Measurements from ENCODE around the gene TFF2. TPM values are rescaled to one million over a fixed set of nuclear protein-coding genes. Genes with fewer than 3 reads are reported as not detected.
A peak's percentile ranks its signal among the peaks of the same experiment; 100 is the strongest.

The TFF2 gene
- total RNA-seq, 3 donors from 2014 or later: 1.1 to 1.7 TPM; not detected in 1

DNA sequence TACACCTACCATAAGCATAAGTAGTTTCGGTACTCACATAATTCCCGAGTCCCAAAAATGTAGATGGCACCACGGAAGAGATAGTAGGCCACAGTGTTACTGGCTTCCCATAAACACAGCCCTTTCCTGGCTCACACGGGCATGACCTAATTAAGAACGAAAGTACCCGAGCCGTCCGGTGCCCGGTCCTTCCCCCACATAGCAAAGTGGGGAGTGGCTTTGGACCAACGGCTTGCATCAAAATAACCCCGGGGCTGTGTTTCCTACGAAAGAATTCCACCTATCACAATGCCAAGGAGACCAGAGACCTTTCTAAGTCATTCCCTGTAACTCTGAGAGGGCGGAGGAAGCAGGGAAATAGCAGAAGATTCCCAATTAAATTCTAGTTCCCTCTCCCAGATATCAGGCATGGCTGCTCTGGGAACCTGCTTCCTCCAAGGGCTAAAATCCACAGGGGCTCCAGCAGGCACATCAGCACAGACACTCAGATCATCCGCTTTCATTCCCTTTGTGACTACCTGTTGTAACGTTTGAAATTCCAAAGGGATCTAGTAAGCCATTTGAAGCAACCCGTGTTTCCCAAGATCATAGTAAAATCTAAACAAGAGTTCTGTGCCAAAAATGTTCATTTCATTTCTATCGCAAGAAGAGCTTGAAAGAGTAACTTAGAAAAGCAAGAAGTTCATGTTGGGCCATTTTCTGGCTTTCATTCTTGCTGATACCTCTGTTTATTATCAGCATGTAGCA lies 45.3 kb upstream of the TFF2 start, which contains the start of gene TMPRSS3:
Gene TMPRSS3 (minus strand): TSS at position 148 of the 747 bp plus-strand sequence. CDS start 635 bp downstream, outside the sequence.
- Histone ChIP-seq H3K36me3 (ENCODE audit: low read depth) (no peaks in the 10 kb centered on the region), H3K4me3 (no peak within 1 kb of the TSS), H3K9me3 (no peaks in the 10 kb centered on the region), H3K4me1 (ENCODE audit: low read depth) (no peaks in the 10 kb centered on the region)
- ATAC-seq (peak; percentile 65), DNase-seq (peak in 1 of 3 donors; percentile 39)
- intact Hi-C loops (cut with DNase I, micrococcal nuclease): no loop called here
- TF ChIP-seq, protein P1, sequence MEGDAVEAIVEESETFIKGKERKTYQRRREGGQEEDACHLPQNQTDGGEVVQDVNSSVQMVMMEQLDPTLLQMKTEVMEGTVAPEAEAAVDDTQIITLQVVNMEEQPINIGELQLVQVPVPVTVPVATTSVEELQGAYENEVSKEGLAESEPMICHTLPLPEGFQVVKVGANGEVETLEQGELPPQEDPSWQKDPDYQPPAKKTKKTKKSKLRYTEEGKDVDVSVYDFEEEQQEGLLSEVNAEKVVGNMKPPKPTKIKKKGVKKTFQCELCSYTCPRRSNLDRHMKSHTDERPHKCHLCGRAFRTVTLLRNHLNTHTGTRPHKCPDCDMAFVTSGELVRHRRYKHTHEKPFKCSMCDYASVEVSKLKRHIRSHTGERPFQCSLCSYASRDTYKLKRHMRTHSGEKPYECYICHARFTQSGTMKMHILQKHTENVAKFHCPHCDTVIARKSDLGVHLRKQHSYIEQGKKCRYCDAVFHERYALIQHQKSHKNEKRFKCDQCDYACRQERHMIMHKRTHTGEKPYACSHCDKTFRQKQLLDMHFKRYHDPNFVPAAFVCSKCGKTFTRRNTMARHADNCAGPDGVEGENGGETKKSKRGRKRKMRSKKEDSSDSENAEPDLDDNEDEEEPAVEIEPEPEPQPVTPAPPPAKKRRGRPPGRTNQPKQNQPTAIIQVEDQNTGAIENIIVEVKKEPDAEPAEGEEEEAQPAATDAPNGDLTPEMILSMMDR (IDR thresholded peaks at IDR 0.05): no peak

DNA sequence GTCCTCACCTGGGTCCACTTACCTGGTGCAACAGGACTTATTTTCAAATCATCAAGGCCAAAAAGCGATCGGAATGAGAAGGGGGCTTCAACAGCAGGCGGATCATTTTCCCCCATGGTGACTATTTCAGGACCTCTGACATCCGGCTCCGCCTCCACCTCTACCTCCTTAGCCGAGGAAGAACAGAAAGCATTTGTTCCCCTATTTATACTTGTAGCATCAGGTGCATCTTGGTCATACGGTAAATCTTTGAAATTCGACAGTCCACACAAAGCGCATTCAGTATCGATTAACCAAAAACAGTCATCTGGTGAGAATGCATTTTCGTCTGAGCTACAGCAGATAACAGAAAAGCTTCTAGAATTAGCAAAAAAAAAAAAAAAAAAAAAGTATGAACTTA lies 44.5 kb upstream of the TFF2 start:
- intact Hi-C loops (cut with DNase I, micrococcal nuclease): no loop called here
- H3K4me3 ChIP-seq: no peak overlapping the region
- ATAC-seq (no peak), DNase-seq (peak in 1 of 3 donors; percentile 12)
- no peaks in the 10 kb centered on the region for H3K4me1 ChIP-seq (ENCODE audit: low read depth)
- no peaks in the 10 kb centered on the region for H3K36me3 ChIP-seq (ENCODE audit: low read depth)
- TF ChIP-seq, protein P1 (IDR thresholded peaks at IDR 0.05): no peak
- no peaks in the 10 kb centered on the region for H3K9me3 ChIP-seq

DNA sequence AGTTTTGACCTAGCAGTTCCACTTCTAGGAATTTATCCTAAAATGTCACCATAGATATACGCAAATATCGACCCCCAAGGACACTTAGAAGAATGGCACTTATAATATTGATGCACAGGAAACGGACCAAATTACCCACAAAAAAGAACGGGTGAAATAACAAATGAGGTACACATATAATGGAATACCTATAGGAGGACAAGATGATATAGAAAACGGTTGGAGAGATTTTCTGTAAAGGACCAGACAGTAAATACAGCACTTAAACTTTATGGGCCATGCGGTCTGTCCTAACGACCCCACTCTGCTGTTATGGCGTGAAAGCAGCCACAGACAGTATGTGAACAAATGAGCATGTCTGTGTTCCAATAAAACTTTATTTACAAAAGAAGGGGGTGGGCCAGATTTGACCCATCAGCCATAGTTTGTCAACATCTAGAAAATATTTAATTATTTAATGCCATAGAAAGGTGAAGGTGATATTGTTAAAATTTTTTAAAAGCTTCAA lies 42.7 kb upstream of the TFF2 start:
- intact Hi-C loops (cut with DNase I, micrococcal nuclease): no loop called here
- ATAC-seq (no peak), DNase-seq (no peak)

DNA sequence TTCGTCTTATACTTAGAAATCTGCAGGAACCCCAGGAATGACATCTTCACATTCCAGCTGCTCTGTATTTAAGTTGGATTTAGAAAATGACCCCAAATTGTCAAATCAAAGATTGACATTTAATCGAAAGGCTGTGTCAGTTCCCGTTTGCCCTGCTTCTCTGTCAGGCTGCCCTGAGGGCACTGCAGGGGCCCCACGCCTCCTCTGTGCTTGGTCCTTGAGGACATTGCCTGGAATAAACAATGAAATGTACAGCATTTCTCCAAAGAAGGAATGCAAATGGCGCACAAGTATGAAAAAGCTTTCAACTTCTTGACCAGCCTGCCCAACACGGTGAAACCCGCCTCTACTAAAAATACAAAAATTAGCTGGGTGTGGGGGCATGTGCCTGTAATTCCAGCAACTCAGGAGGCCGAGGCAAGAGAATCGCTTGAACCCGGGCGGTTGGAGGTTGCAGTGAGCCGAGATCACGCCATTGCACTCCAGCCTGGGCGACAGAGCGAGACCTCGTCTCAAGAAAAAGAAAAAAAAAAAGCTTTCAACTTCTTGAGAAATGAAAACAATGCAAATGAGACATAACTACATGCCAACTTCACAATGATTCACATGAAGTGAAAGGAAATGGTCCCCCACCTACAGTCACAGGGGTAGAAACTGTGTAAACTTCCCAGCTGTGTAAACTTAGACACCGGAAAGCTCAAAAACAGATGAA lies 42.1 kb upstream of the TFF2 start:
- intact Hi-C loops (cut with DNase I, micrococcal nuclease): no loop called here
- ATAC-seq (no peak), DNase-seq (peak in 1 of 3 donors; percentile 19)
- Histone ChIP-seq H3K36me3 (ENCODE audit: low read depth) (no peaks in the 10 kb centered on the region), H3K4me1 (ENCODE audit: low read depth) (peaks cover 12% of the 10 kb centered on the region), H3K4me3 (no peak overlapping the region), H3K9me3 (no peaks in the 10 kb centered on the region)
- TF ChIP-seq, protein P1 (IDR thresholded peaks at IDR 0.05): no peak

More for the DNA sequence above, 42.7 kb upstream of the TFF2 start:
- Histone ChIP-seq H3K36me3 (ENCODE audit: low read depth) (no peaks in the 10 kb centered on the region), H3K9me3 (no peaks in the 10 kb centered on the region), H3K4me3 (no peak overlapping the region), H3K4me1 (ENCODE audit: low read depth) (peaks cover 12% of the 10 kb centered on the region)
- TF ChIP-seq, protein P1 (IDR thresholded peaks at IDR 0.05): no peak

DNA sequence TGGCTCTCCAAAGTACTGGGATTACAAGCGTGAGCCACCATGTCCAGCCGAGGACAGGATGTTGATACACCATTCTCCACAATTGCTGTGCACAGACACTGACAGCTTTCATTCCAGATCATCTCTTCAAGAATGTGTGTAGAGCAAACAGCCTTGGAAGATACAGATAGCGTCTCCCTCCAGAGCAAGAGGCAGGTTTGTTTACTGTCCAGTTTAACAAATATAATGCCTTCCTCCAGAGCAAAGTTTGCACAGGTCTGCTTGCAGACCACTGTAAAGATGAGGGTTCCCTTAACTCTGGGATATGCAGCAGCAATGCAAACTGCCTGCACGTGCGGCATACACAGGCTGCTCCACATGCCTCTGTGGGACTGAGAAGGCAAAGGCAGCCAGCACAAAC lies 40.5 kb upstream of the TFF2 start:
- intact Hi-C loops (cut with DNase I, micrococcal nuclease): no loop called here
- DNase-seq (peak in 1 of 3 donors; percentile 1), ATAC-seq (no peak)
- Histone ChIP-seq H3K4me1 (ENCODE audit: low read depth) (peaks cover 12% of the 10 kb centered on the region), H3K9me3 (no peaks in the 10 kb centered on the region), H3K4me3 (no peak overlapping the region), H3K36me3 (ENCODE audit: low read depth) (no peaks in the 10 kb centered on the region)
- TF ChIP-seq, protein P1 (IDR thresholded peaks at IDR 0.05): no peak
